ENCODE data around the gene SPTBN4.

DNA sequence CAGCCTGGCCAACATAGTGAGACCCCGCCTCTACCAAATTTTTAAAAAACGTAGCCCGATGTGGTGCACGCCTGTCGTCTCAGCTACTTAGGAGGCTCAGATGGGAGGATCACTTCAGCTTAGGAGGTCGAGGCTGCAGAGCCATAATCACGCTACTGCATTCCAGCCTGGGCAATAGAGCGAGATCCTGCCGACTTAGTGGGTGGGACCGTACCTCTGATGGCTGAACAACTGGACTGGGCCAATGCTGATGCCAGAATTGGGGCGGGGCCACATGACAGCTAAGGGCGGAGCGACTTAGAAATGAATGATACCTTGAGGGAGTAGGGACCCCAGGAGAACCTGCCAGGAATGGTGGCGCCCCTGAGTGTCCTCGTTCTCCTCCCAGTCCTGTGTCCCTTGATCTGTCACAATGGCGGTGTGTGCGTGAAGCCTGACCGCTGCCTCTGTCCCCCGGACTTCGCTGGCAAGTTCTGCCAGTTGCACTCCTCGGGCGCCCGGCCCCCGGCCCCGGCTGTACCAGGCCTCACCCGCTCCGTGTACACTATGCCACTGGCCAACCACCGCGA, 137.9 kb downstream of the SPTBN4 start:
- no peak for TF ChIP-seq ZNF274 (IDR thresholded peaks at IDR 0.05; ENCODE audit: low read depth, low read length)
- TF ChIP-seq YY1 (IDR thresholded peaks at IDR 0.05; ENCODE audit: insufficient read depth, insufficient read length), result no peak
- TF ChIP-seq SUZ12 (IDR thresholded peaks at IDR 0.05; ENCODE audit: extremely low read depth, insufficient read depth, insufficient read length), result no peak

Data from NT2/D1 (cell line).